IPS-18c (cell line): ENCODE data around the gene TUT1.
"Not testable (repeated sequence)": the region's sequence is repeated elsewhere in the genome, so short reads cannot be mapped to it uniquely, and the experiment has no call there.

ENCODE experiments used
- H3K4me3 ChIP-seq: 2 replicates; pipeline ENCODE4 v1.7.0; 2013; ENCODE audit warnings: low read depth, mild to moderate bottlenecking, low read length, moderate library complexity; ENCODE audit not compliant: insufficient read depth
- H3K9me3 ChIP-seq: one replicate; pipeline ENCODE4 v1.6.1; 2013; ENCODE audit warnings: mild to moderate bottlenecking, low read length, moderate library complexity; ENCODE audit not compliant: control insufficient read depth, insufficient read depth

The TUT1 gene

DNA sequence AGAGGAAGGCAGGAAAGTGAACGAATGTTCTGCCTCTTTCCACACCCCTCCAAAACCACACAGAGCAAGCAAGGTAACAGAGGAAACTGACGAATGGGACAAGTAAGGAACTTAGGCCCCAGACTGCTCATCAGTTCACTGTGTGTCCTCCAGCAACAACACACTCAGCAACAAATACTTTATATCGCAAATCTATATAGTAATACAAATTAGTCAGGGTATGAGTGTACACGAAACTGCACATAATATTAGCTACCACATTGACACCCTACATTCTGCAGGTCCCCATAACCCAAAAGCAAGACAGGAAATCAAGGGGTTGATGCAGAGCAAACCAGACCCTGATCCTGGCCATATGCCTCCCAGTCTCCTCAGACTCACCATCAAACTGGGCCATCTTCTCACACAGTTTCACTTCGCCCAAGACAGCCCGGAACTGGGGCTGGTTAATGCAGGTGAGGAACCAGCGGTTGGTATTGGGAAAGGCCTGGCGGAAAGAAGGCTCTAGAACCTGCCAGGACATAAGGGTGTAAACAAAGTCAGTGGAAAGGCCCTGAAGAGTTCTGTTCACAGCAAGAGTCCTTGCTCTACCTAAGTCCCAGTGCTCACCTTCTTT is 24.2 kb downstream of the TUT1 start:
- Histone ChIP-seq H3K4me3 (no peak overlapping the region), H3K9me3 (no peaks in the 10 kb centered on the region)

DNA sequence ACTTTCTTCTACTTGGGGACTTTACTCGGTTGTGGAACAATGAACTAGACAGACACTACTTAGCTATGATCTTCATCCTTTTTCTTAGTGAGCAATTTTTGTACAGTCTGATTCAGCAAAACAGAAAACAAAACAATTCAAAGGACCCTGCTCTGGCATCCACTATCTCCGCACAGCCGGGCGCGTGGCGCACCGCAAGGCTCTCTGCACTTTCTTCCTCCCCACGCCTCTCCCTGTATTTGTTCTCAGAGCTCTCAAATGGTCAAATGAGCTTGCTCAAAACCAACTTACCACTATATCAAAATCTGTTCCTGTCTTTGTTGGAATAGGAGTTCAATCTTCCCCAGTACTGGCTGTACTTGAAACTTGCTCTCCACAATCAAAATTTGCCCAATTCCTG is 25.1 kb downstream of the TUT1 start:
- Histone ChIP-seq H3K4me3 (no peak overlapping the region), H3K9me3 (no peaks in the 10 kb centered on the region)

DNA sequence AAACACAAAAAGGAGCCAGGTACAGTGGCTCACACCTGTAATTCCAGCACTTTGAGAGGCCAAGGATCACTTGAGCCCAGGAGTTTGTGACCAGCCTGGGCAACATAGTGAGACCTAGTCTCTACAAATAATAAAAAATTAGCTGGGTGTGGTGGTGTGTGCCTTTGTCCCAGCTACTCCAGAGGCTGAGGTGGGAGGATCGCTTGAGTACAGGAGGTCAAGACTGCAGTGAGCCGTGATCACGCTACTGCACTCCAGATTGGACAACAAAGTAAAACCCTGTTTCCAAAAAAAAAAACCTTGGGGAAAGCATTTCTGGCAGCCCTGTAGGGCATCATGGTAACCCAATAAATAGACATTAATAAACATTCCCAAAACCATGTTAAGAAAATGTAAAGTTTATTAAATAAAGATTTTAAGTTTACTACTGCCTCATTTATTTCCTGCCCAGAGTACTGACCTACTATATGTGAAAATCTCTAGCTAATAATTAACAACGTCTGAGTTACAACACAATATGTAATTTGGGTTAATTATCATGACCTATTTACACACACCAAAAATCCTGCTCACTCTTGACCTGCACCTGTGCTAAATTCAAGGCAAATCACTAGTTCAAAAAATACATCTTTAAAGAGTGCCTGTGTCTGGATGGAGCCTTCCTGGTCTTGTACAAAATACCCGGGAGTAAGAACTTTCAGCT is 26.1 kb downstream of the TUT1 start:
- H3K9me3 ChIP-seq = no peaks in the 10 kb centered on the region
- H3K4me3 ChIP-seq = no peak overlapping the region

DNA sequence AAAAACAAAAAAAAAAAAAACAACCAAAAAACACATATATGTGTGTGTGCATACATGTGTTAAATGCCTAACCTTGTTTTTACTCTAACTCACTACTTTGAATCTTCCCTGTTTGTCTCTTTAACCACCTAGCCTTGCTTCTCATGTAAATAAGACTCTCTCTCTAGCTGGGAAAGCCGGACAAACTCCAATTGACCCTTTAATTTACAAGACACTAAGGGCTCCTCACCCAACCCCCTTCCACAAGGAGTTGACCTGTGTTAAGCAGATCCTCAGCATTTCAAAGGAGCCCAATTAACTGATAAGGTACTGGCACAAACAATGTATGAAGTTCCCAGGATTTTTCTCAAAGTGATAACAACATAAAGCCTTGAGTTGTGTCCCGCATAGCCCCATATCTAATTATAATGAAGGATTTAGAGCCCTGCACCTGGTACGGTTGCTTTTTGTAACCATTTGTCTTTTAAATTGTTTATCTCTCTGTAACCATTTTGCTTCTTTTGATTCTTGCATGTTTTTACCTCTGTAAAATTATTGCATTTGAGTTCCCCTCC is 29.6 kb downstream of the TUT1 start:
- H3K9me3 ChIP-seq, H3K4me3 ChIP-seq: not testable (repeated sequence)

DNA sequence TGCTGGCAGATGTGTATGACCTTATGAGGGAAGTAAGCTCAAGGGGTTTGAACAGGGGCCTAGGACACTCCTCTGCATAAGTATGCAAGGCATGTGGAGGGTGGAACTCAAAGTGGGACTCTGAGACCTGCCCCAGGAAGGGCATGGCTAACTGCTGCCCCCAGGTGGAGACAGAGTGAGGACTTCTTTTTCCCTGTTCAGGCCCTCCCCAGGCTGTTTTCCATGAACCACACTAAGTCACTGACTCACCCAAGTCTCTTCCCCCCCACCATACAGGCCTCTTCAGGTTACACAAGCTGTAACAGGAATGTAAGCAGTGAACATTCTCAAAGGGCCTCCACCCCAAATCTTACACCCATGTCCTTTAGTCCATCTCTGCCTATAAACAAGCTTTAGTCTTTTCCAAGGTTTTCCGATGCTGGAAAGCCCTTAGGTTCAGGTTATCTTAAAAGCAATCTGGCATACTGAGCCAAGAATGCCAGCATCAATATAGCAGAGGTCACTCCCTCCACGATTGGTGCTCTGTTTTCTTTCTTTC is 30.7 kb downstream of the TUT1 start:
- Histone ChIP-seq H3K9me3 (no peaks in the 10 kb centered on the region), H3K4me3 (no peak overlapping the region)

DNA sequence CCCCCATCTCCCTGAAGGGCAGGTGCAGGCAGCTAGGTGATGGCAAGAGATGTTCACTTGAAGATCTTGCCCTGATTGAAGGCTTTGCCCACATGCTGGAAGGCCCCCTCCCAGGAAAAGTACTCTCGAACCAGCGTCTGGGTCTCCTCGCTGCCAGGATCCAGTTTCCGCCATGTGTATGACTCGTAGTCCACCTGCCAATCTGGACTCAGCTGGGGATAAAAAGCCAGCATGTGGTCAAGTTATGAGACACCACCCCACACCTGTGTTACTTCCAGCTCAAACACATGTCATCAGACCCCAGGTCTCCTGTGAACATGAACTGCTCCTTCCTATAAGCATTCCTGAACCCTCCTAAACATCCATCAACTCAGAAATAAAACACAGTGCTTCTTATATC is 31.7 kb downstream of the TUT1 start:
- not testable (repeated sequence) for H3K9me3 ChIP-seq, H3K4me3 ChIP-seq

DNA sequence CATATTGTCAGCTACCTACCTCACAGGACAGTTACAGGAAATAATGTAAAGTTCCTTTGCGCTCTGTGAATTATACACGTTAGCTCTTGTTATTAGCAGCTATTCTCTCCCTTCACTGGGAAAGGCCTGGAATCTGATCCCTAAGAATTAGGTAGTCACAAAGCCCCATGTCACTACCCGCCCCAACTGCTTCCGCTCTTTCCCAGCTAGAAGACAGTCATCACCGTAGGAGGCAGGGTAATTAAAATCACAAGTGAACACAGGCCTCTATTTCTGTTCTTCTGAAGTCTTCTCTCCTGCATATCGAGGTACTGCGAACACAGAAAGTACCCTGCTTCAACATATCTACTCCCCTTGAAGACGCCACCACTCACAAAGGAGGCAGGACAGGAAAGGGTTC is 32.1 kb downstream of the TUT1 start:
- Histone ChIP-seq H3K9me3 (no peaks in the 10 kb centered on the region), H3K4me3 (no peak overlapping the region)

DNA sequence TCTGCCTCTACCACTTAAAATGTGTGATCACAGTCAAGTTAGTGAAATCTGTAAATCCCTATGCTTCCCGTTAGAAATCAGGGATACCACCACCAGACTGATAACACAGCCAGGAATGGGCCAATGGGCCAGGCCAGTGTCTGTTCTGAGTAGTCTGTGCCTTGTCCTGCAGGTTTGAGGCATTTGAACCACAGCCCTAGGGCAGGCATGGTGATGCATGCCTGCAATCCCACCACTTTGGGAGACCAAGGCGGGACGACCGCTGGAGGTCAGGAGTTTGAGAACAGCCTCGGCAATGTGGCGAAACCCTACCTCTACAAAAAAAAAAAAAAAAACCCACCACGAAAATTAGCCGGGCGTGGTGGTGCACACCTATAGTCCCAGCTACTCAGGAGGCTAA is 32.7 kb downstream of the TUT1 start:
- H3K4me3 ChIP-seq = no peak overlapping the region

DNA sequence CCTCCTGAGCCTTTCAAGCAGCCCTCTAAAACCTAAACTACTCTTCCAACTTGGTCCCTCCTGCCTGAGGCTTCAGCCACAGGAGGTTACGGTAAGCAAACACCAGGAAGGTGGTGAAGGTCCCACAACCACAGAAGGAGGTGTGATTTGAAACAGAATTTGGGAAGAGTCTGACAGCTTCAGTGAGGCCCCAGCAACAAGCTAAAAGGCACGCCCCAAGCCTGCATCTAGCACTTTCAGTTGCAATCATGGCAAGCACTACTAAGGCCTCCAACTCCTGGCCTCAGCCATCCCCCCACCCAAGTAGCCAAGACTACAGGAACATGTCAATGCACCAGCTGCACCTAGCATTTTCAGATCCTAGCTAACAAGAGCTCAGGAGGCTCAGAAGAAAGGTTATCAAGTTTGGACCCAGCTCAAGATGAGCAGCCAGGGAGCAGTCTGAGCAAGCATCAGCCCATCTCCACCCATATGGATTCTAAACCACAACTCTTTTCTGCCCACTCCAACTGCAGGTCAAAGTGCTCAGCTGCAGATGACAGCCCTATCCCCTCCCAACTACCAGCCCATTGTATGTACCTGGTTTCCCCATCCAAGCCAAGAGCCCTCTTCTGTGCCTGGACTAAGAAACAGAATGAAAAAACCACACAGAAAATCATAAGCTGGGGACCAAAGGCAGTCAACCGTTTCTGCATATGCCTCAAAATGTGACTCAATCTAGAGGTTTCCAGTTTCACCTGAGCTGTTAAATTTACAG is 34.3 kb downstream of the TUT1 start:
- Histone ChIP-seq H3K9me3 (no peaks in the 10 kb centered on the region), H3K4me3 (peak overlapping the region; percentile 9; the same call in 1 of the 2 replicates)

More for the DNA sequence above, 32.7 kb downstream of the TUT1 start:
- H3K9me3 ChIP-seq = no peaks in the 10 kb centered on the region

DNA sequence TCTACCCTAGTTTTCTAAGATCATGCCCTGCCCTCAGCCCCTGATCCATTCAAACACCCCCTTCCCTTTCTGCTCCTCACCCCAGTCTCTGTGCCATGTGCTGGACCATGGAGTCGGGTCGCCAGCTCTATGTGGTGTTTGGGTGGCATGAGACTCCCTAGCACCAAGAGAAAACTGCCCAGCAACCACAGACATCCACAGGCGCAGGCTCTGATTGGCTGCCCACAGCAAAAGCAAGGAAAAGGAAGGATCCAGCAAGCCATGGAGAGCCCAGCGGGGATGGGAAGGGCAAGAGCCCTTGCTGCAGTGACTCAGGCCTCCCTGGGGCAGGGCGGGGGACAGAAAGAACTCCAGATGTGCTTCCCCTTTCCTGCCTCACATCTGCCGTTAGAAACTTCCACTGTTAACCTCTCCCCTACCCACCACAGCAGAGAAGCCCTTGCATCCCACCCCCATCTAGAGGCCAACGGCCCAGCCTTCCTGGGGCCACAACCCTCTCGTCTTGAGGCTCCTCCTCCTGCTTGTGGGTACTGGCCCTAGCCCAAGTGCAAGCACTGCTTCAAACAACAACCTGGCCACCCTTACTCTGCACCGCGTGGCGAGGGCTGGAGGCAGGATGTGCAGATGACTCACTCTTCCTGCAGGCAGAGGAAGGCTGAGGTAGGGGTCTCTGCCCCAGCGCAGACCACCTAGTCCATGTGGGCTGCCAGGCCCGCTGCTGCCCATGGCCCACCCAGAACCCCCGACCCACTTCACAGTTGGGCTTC is 35.0 kb downstream of the TUT1 start:
- Histone ChIP-seq H3K9me3 (no peaks in the 10 kb centered on the region), H3K4me3 (no peak overlapping the region)

DNA sequence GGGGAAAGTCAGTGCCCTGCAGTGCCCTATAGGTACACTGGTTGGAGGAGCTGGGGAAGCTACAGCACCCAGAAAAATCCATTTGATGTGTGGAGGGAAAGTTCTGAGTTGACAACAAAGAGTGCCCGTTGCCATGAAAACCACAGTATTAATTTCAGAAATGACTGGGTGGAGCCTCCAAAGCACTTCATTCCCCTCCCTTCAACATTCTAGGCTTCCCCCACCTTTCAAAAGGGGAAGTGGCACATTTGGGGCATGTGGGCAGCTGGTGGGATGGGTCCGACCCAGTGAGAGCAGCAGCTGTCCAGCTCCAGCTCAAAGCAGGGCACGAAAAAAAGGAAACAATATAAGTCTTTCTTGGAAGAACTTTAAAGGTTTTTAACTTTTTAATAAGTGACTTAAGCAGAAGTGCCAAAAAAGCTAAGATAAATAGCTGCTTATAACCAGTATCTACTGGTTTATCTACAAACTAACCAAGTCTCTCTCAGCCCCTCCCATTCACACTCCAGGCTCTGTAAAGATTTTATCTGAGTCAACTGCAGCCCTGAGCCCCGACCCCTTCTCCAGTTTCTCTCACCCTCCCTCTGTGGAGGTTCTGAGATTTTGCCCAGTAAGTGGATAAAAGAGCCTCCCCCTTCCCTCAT is 35.7 kb downstream of the TUT1 start:
- no peaks in the 10 kb centered on the region for H3K9me3 ChIP-seq
- no peak overlapping the region for H3K4me3 ChIP-seq

DNA sequence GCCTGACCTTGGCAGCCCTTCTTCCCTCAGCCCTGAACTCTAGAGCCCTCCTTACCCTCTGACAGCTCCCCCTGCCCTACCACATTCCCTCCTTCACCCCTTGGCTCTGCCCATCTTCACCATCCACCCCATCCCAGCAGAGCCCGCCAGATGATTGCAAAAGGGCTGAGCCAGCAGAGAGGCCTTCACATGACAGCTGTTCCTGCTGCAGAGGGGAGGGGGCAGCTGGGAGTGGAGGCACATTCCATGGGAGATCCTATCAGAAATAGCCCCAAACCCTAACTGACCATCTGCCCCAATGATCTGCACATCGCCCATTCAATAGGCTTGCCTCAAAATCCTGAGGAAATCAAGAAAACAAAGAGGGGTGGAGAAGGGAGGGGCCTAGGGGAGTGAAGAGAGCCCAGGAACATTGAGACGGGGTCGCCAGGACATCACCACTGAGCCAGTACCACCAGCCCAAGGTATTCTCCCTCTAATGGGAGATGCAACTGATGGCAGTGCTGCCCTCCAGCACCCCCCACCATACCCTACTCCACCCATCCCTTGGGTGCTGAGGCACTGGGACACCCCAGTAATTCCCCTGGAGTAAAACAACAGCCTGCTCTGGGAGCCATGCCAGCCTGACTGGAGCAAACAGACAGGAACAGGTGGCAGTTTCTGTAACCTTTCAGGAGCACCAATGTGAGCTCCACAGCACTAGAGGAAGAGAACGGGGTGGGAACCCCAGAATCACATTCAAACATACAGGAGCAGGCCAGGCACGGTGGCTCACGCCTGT is 36.7 kb downstream of the TUT1 start:
- H3K4me3 ChIP-seq = no peak overlapping the region
- no peaks in the 10 kb centered on the region for H3K9me3 ChIP-seq

DNA sequence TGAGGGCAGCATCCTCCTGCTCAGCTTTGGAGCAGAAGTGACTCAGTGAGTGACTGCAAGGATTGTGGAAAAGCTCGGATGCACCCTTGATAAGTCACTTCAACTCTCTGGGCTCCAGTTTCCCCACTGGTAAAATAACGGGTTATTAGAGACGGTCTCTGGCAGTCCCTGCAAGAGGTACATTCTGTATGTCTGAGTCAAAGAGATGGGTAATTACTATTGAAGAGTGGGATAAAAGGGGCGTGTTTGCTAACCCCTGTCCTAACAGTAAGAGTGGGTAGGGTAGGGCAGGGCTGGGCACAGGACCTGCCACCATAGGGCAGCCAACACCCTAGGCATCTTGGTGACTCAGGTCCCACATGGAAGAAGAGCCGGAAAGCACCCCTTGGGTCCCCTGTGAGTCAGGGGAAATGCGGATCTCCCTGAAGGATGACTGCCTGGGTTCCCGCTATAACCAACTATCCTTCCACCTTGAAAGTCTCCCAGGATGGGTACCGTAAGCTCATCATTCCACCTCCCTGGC is 37.4 kb downstream of the TUT1 start:
- Histone ChIP-seq H3K4me3 (no peak overlapping the region), H3K9me3 (no peaks in the 10 kb centered on the region)

DNA sequence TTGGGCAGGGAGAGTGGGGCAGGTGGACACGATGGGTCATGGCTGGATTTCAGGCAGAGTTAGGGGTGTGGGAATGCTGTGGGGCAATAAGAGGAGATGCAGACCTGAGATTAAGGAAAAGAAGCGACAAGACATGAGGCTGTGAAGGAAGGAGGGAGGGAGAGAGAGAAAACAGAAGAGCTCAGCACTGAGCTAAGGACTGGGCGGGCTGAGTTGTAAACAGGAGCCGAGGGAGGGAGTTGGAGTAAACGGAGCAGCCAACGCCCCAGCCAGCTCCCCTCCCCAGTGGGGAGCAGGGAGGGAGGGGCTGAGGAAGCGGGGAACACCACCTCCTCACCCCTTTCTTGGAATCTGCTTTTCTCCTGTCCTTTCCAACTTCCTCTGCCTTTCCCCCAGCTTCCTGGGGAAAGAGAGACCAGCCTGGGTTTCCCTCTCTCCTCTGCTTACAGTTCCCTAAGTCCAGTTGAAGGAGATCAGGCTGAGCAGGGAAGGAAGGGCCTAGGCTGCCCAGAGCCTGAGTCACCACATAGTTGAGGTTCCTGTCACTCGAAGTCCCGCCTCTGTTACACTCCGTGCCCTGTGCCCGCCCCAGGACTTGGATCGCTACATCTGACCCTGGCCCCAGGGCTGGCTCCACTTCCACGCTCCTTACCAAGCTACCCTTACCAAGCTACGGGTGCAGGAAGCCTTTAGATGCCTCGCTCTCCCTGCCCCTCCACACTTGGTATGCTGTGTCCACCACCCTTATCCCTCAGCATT is 38.1 kb downstream of the TUT1 start:
- Histone ChIP-seq H3K4me3 (no peak overlapping the region; the same call in 1 of the 2 replicates), H3K9me3 (peaks cover 2% of the 10 kb centered on the region)

DNA sequence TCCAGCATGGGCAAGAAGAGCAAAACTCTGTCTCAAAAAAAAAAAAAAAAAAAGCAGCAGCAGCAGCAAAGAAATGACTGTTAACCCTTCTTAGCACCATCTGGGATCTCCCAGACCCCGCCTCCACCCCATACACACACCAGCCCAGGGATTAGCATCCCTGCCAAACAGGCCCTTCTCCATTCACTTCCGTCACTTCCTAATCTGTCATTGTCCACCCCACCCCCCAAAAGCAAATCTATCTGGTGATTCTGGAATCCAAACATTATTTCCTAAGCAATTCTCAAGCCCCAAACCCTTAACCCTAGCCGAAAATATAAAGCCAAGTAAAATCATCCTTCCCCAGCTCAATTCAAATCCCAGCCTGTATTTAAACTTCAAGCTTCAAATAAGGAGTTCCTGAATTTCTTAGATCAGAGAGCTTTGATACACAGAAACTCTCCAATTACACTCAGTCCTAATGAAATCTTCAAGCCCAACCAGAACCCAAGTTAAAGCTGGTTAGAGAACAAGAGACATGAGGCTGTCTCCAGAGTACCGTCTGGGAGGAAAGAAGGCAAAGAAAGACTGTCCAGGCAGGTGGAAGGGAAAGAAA is 38.7 kb downstream of the TUT1 start:
- peaks cover 2% of the 10 kb centered on the region for H3K9me3 ChIP-seq
- no peak overlapping the region; the same call in 1 of the 2 replicates for H3K4me3 ChIP-seq
